Activated CD4-positive, alpha-beta T cell treated with anti-CD3 and anti-CD28 coated beads, Interleukin-2, amount 50 U/mL, for 16 hours (primary cell): Measurements from ENCODE around the gene RHBDF1.
A peak's percentile ranks its signal among the peaks of the same experiment; 100 is the strongest.

ENCODE experiments used
- DNase-seq: peaks from one replicate; pipeline ENCODE4 v3.0.0-alpha.2; 2020

RHBDF1 gene

DNA sequence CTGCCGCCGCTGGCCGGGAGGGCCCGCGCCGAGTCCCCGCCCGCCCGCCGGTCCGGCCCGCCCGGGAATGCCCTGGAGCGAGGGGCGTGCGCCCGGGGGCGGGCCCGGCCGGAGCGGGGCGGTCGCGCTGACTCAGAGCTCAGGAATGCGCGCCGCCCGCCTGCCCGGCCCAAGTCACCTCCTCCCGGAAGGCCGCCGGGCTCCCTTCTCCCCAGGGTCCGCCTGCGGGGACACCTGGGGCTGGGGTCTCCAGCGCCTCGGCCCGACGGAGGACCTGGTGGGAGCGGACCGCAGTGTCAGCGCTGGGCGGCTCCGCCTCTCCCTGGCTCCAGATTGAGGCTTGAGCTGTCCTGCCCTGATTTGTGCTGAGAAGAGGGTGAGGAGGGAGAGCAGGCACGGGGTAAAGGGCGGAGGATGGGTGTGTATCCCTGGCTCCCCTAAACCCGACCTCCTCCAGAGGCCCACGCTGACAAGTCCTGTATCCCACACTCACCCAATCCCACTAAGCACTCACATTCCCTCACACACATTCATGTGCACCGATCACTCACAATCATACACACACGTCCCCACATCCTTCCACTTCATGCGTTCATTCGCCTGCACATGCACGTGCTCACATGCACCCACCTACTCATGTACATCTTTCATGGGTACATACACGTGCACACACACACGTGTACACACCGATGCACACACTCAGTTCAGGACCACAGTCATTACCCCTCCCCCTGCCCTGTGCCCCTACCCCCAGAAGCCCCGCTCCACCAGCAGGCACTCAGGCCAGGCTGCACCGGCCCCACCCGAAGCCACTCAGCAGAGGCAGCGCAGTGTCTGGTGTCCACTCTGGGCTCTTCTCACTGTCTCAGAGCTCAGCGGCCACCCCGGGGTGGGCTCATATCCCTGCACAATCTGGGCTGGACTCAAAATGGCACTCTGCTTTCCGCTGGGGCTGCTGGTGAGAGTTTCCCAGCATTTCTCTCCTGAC lies at the start of gene RHBDF1:
Gene RHBDF1 (minus strand): TSS at position 71 of the 988 bp plus-strand sequence. CDS start 7,616 bp downstream, outside the sequence.
- no peak for DNase-seq

- no peak for DNase-seq
These were observed 48.3 kb upstream of the RHBDF1 start for GRCh38 chr16:120756-121155.

DNA sequence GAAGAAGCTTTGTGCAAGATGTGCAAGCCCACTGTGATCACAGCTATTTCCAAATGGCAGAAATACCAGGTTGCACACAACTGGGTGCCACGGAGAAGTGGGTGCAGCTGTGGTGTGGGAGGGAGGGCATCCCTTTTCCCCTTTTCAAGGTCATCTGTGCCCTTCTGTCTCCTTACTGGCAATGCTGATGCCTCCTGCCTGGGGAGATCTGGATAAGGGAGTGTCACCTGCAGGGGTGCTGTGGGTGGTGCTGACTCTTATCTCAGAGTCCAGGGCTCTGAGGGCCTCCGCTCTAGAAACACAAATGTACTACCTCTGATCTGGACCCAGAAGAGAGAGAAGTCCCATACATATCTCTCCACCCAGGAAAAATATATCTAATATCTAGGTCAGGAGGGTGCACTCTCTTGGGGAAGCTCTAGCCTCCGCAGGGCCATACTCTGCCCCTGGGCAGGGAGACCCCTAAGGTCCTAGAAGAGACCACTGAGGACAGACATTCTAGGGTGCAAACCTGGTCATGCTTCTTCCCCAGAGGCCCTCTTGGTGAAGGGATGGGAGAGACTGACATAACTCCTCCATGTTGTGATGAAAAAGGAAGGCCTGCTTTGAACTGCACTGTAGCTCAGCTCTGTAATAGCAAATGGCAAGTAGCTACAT lies 47.5 kb upstream of the RHBDF1 start:
- no peak for DNase-seq

GRCh38 chr16:119295-119694 lies 46.9 kb upstream of the RHBDF1 start:
- DNase-seq: no peak

DNA sequence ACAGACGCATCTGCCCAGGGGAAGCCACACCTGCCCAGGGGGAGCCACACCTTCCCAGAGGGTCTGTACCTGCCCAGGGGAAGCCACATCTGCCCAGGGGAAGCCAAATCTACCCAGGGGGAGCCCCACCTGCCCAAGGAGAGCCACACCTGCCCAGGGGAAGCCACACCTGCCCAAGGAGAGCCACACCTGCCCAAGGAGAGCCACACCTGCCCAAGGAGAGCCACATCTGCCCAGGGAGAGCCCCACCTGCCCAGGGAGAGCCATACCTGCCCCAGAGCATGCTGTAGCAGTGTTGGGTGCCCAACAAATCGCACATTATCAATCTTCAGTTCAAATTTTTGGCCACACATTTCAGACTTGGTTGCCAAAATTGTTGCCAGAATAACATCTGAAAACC lies 46.4 kb upstream of the RHBDF1 start:
- DNase-seq: no peak

DNA sequence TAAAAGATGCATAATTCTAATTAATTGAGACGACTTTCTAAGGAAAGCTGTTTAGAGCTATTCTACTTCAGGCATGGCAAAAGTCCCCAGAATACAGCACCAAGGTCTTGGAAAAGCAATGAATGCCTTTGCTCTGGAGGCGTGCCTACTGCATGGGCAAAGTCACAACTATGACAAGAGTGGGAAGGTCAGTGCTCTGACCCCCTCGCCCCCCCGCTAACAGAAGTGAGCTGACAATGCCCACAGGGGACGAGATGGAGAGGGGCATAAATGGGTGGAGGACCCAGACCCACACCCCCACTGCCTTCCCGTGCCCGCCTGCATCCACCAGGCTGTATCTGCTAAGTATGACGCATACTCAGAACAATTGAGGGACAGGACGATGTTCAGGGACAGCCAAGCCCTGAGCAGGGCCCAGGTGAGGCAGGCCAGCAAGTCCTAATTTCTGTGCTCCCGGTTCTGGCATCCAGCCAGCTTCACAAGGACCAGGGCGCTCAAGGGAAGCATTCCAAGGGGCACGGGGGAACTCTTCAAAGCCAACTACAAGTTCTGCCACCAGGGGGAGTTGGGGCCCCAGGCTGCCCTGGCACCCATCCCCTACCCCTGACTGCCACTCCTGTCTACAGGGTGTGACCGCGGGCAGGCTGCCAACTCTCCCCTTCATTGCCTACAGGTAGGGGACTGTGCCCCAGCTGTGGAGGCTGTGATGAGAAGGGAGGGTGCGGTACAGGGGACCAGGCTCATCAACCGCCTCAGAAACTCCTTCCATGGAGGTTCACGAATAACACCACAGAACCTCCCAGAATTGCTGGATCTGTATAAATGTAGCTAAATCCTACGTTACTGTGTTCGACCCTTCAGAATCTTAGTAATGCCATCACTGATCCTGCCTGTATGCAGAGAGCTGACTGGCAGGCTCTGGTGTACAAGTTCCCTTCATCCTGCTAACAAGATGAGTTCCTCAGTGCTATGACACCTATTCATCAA lies 45.2 kb upstream of the RHBDF1 start:
- peak; percentile 64 for DNase-seq

- DNase-seq: no peak
These were observed 43.6 kb upstream of the RHBDF1 start for GRCh38 chr16:116015-116414.

GRCh38 chr16:114327-114726 lies 41.9 kb upstream of the RHBDF1 start:
- no peak for DNase-seq

DNA sequence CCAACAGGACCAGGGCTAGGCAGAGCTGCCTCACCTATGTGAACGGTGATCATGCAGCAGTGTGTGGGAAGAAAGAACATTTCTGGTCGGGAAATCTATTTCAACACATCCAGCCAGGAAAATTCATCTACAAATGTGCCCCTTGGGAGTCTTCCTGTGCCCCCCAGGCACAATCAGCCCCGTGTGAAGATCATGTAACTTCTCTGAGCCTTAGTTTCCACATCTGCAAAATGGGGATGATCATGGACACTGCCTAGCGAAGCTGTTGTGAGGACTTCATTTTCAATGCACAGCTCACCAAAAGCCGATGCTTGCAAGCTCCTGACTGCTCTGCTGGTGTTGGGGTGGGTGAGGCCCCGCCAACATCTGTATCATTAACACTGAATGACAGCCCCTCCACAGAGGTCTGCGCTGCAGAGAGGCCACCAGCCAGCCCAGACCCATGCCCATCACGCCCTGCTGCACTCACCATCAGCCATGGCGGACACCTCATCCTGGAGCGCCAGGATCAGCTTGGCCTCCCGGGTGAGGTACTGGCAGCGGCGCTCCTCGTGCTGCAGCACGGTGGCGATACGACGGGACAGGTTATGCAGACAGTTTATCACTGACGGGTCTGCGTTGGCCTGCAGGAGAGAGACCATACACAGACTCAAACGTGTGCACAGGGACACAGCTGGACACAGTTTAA lies 39.9 kb upstream of the RHBDF1 start:
- no peak for DNase-seq

GRCh38 chr16:106623-107324 lies 34.3 kb upstream of the RHBDF1 start:
- DNase-seq: peak; percentile 70

- DNase-seq: no peak
These were observed 33.1 kb upstream of the RHBDF1 start for GRCh38 chr16:105521-105920.

DNA sequence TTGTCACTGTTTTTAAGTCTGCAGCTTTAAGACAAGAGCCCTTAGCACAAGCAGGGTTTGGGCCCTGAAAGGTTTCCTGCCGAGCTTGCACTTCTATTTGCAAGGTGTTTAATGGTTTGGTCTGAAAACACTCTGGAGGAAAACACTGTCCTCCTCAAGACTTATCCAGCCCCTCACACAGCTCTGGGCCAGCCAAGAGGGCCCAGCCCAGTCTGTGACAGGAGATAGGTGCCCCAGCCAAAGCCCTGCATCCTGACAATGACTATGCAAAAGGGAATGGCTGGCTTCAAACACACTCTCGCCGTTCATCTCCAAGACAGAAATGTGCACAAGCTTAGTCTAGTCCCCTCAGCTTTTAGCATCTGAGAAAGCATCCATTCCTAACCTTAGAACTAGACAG lies 32.5 kb upstream of the RHBDF1 start:
- no peak for DNase-seq

- no peak for DNase-seq
These were observed 31.9 kb upstream of the RHBDF1 start for GRCh38 chr16:104355-104754.

DNA sequence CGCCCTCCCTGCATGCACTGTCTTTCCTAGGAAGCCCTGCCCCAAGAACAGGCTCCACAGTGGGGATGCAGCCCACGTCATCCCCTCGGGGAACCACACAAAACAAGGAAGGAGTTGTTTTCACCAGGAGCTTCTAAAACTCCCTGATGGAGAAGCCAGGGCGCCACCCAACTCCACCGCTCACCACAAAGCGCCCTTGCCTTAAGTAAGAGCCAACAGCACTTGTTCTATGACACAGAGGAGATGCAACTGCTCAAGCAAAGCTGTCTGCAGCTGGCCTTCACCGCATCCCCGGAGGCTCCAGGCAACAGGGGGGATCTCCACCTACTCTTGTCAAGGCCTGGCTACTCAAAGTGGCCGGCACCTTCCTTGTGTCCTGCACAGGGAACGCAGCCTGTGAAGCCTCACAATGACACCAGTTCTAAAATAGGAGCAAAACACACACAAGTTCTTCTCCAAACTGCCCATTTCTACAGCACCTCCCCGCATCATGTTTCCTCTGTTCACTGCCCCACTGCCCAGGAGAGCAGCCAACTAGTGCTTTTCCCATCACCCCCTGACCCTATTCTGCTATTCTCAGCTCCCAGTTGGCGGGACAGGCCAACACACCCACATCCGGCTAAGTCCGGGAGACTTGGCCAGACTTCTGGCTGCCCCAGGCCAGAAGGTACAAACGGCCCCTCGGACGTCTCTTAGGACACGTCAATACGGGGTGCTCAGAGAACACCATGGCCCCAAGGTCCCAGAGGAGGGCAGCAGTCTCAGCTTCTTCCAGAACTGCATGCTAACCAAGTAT lies 29.8 kb upstream of the RHBDF1 start:
- DNase-seq: no peak

- DNase-seq: no peak
These were observed 29.2 kb upstream of the RHBDF1 start for GRCh38 chr16:101586-101985.

- DNase-seq: no peak
These were observed 28.6 kb upstream of the RHBDF1 start for GRCh38 chr16:100989-101388.

DNA sequence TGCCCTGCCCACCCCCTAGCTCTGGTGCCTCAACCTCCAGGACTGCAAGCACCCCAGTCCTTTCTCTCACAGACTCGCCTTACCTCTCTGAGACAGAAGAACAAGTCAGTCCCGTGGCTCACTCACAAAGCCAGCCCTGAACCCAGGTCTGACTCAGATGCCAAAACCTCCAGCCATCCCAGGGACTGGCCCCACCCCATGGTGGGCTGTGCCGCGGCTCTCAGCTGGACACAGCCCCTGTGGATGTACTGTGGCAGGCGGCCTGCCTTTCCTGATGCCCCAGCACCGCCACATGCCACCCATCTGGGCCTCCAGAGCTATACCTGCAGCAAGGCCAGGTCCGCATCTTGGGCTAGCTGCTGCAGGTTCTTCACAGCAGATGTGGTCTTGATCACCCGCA lies 25.4 kb upstream of the RHBDF1 start:
- DNase-seq: no peak

DNA sequence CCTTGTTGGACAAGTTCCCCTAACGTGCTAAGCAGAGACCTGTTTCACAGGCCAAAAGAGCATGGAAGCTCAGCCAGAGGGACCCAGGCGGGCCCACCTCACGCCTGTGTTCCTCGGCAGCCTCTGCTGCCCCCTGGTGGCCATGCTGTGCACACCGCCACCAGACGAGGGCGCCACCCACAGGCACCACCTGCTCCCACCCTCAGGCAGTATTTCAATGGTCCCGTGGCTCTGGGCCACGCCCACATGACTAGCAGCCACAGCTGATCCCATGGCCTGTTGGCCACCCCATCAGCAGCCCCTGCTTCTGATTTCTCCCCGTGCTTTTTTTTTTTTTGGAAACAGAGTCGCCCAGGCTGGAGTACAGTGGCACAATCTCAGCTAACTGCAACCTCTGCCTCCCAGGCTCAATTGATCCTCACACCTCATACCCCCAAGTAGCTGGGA lies 24.5 kb upstream of the RHBDF1 start:
- peak; percentile 90 for DNase-seq

DNA sequence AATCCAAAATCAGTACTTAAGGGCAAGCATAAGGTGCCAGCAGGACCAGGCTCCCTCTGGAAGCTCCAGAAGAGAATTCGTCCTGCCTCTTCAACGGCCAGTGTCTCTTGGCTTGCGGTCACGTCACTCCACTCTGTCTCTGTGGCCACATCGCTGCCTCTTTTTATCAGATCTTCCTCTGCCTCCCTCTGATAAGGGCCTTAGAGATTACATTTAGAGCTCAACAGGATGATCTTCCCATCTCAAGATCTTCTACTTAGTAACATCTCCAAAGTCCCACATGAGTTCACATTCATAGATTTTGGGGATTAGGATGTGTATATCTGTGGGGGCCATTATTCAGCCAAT lies 22.5 kb upstream of the RHBDF1 start:
- DNase-seq: no peak

GRCh38 chr16:92431-93339 lies 20.3 kb upstream of the RHBDF1 start:
- no peak for DNase-seq
